K562 (cell line): Measurements from ENCODE around the gene IP6K2. TPM values are rescaled to one million over a fixed set of nuclear protein-coding genes. Genes with fewer than 3 reads are reported as not detected.

Experiments
- ARID1B ChIP-seq: fragments of 450-650 bp; IDR thresholded peaks from 2 replicates; pipeline ENCODE4 v1.6.1; 2016; ENCODE audit warnings: antibody characterized with exemption, mild to moderate bottlenecking, inconsistent platforms
- ASH1L ChIP-seq: fragments of 450-650 bp; IDR thresholded peaks from 2 replicates; pipeline ENCODE4 v1.6.1; 2018; ENCODE audit warnings: borderline replicate concordance, mild to moderate bottlenecking, low read depth; ENCODE audit not compliant: partially characterized antibody
- CBX3 ChIP-seq, 2 experiments: IDR thresholded peaks; 1 replicate in 1 of 2; 2 replicates in 1 of 2; pipeline ENCODE4 v1.6.1; 2012; ENCODE audit warnings: inconsistent platforms in 2 of 2, low read length in 2 of 2, borderline replicate concordance in 1 of 2, control low read depth in 1 of 2
- ELK3 ChIP-seq: fragments of 450-650 bp; formaldehyde crosslinking; IDR thresholded peaks from 2 replicates; pipeline ENCODE4 v1.4.0; 2020; ENCODE audit warnings: mild to moderate bottlenecking
- EP300 ChIP-seq: IDR thresholded peaks from 2 replicates; pipeline ENCODE4 v1.6.1; 2012; ENCODE audit warnings: low read length, improper control_type of control experiment
- FOXK1 ChIP-seq: sonication (generic); formaldehyde crosslinking; IDR thresholded peaks from 2 replicates; pipeline ENCODE4 v1.8.0; 2022; ENCODE audit warnings: missing genetic modification reagents, mild to moderate bottlenecking, borderline replicate concordance
- GABPB2 ChIP-seq: fragments of 250-450 bp; sonication (Bioruptor Pico); conservative IDR thresholded peaks from 2 replicates; pipeline ENCODE4 v1.5.1; 2021; ENCODE audit warnings: mild to moderate bottlenecking
- GATAD2B ChIP-seq: fragments of 450-650 bp; IDR thresholded peaks from 2 replicates; pipeline ENCODE4 v1.6.1; 2017; ENCODE audit warnings: mild to moderate bottlenecking, borderline replicate concordance
- HLTF ChIP-seq: fragments of 450-650 bp; IDR thresholded peaks from 2 replicates; pipeline ENCODE4 v1.6.1; 2016
- HOXB6 ChIP-seq: fragments of 250-450 bp; sonication (Bioruptor Pico); IDR thresholded peaks from 2 replicates; pipeline ENCODE4 v1.5.1; 2022; ENCODE audit warnings: mild to moderate bottlenecking, borderline replicate concordance
- IRF1 ChIP-seq: sonication (generic); formaldehyde crosslinking; IDR thresholded peaks from 2 replicates; pipeline ENCODE4 v1.8.0; 2022; ENCODE audit warnings: missing genetic modification reagents, mild to moderate bottlenecking, borderline replicate concordance
- LARP7 ChIP-seq: fragments of 450-650 bp; IDR thresholded peaks from 2 replicates; pipeline ENCODE4 v1.6.1; 2016
- NR4A1 ChIP-seq, 2 experiments: fragments of 250-450 bp in 1 of 2; fragments of 450-650 bp in 1 of 2; sonication (Bioruptor Pico) in 1 of 2; IDR thresholded peaks; 2 replicates each; pipeline versions ENCODE4 v1.4.0 to v1.6.1; 2016 to 2020; ENCODE audit warnings: mild to moderate bottlenecking in 2 of 2, missing compliant biosample characterization in 1 of 2, missing genetic modification characterization in 1 of 2, moderate library complexity in 1 of 2
- PHF20 ChIP-seq: fragments of 450-650 bp; IDR thresholded peaks from 2 replicates; pipeline ENCODE4 v1.6.1; 2018; ENCODE audit not compliant: partially characterized antibody
- RFX7 ChIP-seq: fragments of 250-450 bp; sonication (Bioruptor Pico); IDR thresholded peaks from 2 replicates; pipeline ENCODE4 v1.5.1; 2021; ENCODE audit warnings: mild to moderate bottlenecking
- TBP ChIP-seq: optimal IDR thresholded peaks from 2 replicates; pipeline ENCODE3; 2011; ENCODE audit warnings: low read depth, low read length, improper control_type of control experiment
- ZNF224 ChIP-seq: sonication (generic); formaldehyde crosslinking; IDR thresholded peaks from 2 replicates; pipeline ENCODE4 v1.8.0; 2022; ENCODE audit warnings: mild to moderate bottlenecking, missing genetic modification reagents
- ZNF764 ChIP-seq: fragments of 250-450 bp; sonication (Bioruptor Pico); IDR thresholded peaks from 2 replicates; pipeline ENCODE4 v1.4.0; 2020; ENCODE audit warnings: low read depth, mild to moderate bottlenecking, moderate library complexity
- ZNF785 ChIP-seq: fragments of 250-450 bp; sonication (Bioruptor Pico); IDR thresholded peaks from 2 replicates; pipeline ENCODE4 v1.4.0; 2020; ENCODE audit warnings: mild to moderate bottlenecking
- polyA plus RNA-seq, 8 experiments: library from polyadenylated mRNA; depleted of rRNA in 4 of 8; stranded (reverse) in 5 of 8; unstranded in 3 of 8; fragments of >200 nt; fragmentation: Nextera tagmentation in 2 of 8; fragmentation: Illumina TruSeq in 1 of 8; extraction: Ambion mirVana in 2 of 8; extraction: Trizol in 1 of 8; gene quantifications; 2 replicates each; pipeline versions ENCODE4 v1.2.1 to v1.2.3, GENCODE V29; 2011 to 2014; ENCODE audit warnings: inconsistent platforms in 1 of 8, missing spikeins in 1 of 8
- total RNA-seq, 7 experiments: library from RNA; depleted of rRNA in 6 of 7; stranded (reverse); fragments of >200 nt in 6 of 7; fragmentation: Illumina TruSeq in 2 of 7; extraction: Trizol in 2 of 7; gene quantifications; 2 replicates each; pipeline versions ENCODE4 v1.2.1 to v1.2.3, GENCODE V29; 2011 to 2021; ENCODE audit warnings: low replicate concordance in 1 of 7
- TF ChIP-seq, protein P1 (sequence below): fragments of 250-450 bp; sonication (Bioruptor Pico); IDR thresholded peaks from 2 replicates; pipeline ENCODE4 v1.8.0; 2022; ENCODE audit warnings: moderate library complexity, mild to moderate bottlenecking, inconsistent platforms
- TF ChIP-seq, protein P2 (sequence below): fragments of 450-650 bp; conservative IDR thresholded peaks from 2 replicates; pipeline ENCODE4 v1.6.1; 2016; ENCODE audit warnings: missing genetic modification characterization, low read depth, mild to moderate bottlenecking, missing compliant biosample characterization, moderate library complexity
- TF ChIP-seq, protein P3 (sequence below): fragments of 250-450 bp; sonication (Bioruptor Pico); IDR thresholded peaks from 2 replicates; pipeline ENCODE4 v1.5.0; 2021

IP6K2 gene
- total and polyA plus RNA-seq, 9 of the 15 experiments (the other 6 are each of a cell fraction or from before 2014, with no cell fraction given) = 19.6 to 78.1 (median 48.0) TPM

- TF ChIP-seq PHF20 (peak; percentile 28), TBP (peak; percentile 53), HLTF (no peak), ZNF764 (CRISPR knock-in tag) (no peak), RFX7 (CRISPR knock-in tag) (no peak), FOXK1 (CRISPR knock-in tag) (0 out of 2 replicates have a peak, but pooled peaks have one; percentile 61), ASH1L (no peak), ELK3 (no peak), IRF1 (peak; percentile 64; the same call in 1 of the 2 replicates), GABPB2 (CRISPR knock-in tag) (no peak), EP300 (no peak), HOXB6 (no peak), NR4A1 (CRISPR knock-in tag; IDR thresholded peaks at IDR 0.05) (no peak), NR4A1 (tag; IDR thresholded peaks at IDR 0.05) (no peak), CBX3 (IDR thresholded peaks at IDR 0.05; ENCODE audit: borderline replicate concordance in 1 of 2, low read length in 2 of 2) (peak in 1 of 2 experiments; percentile 84; a peak in 1 of 3 replicates), LARP7 (no peak), GATAD2B (no peak), ZNF224 (no peak; the same call in 1 of the 2 replicates), ARID1B (peak; percentile 5; the same call in 1 of the 2 replicates), ZNF785 (CRISPR knock-in tag) (no peak)
- TF ChIP-seq, protein P1, sequence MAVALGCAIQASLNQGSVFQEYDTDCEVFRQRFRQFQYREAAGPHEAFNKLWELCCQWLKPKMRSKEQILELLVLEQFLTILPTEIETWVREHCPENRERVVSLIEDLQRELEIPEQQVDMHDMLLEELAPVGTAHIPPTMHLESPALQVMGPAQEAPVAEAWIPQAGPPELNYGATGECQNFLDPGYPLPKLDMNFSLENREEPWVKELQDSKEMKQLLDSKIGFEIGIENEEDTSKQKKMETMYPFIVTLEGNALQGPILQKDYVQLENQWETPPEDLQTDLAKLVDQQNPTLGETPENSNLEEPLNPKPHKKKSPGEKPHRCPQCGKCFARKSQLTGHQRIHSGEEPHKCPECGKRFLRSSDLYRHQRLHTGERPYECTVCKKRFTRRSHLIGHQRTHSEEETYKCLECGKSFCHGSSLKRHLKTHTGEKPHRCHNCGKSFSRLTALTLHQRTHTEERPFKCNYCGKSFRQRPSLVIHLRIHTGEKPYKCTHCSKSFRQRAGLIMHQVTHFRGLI (CRISPR knock-in tag) = no peak
- TF ChIP-seq, protein P2, sequence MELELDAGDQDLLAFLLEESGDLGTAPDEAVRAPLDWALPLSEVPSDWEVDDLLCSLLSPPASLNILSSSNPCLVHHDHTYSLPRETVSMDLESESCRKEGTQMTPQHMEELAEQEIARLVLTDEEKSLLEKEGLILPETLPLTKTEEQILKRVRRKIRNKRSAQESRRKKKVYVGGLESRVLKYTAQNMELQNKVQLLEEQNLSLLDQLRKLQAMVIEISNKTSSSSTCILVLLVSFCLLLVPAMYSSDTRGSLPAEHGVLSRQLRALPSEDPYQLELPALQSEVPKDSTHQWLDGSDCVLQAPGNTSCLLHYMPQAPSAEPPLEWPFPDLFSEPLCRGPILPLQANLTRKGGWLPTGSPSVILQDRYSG (tag) = no peak
- TF ChIP-seq, protein P3, sequence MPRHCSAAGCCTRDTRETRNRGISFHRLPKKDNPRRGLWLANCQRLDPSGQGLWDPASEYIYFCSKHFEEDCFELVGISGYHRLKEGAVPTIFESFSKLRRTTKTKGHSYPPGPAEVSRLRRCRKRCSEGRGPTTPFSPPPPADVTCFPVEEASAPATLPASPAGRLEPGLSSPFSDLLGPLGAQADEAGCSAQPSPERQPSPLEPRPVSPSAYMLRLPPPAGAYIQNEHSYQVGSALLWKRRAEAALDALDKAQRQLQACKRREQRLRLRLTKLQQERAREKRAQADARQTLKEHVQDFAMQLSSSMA (CRISPR knock-in tag) = no peak
These were observed 53.3 kb downstream of the IP6K2 start (continued) for GRCh38 chr3:48663489-48664312.
